T-cell (primary cell): Measurements from ENCODE around the gene CSGALNACT2. TPM values are rescaled to one million over a fixed set of nuclear protein-coding genes. Genes with fewer than 3 reads are reported as not detected.
A peak's percentile ranks its signal among the peaks of the same experiment; 100 is the strongest.
"Not testable (repeated sequence)": the region's sequence is repeated elsewhere in the genome, so short reads cannot be mapped to it uniquely, and the experiment has no call there.

Experiments used
- ATAC-seq, 4 experiments: fragments of 200-7000 bp in 3 of 4; fragments of 150-1000 bp in 1 of 4; cut with Tn5 transposase; replicated peaks in 1 of 4; 1 replicate in 3 of 4; 2 replicates in 1 of 4; pipeline ENCODE4 v1.10.0; 2021; ENCODE audit warnings: moderate library complexity in 3 of 4, mild to moderate bottlenecking in 2 of 4, moderate number of reproducible peaks in 1 of 4
- CTCF ChIA-PET, 2 donors: fragments of 300-600 bp; sonication (Branson Sonifier 250); formaldehyde crosslinking; loops; one replicate each; lab custom pipeline; 2022; ENCODE audit warnings: antibody characterized with exemption in 2 of 2; lab: Charles Lee
- POLR2A ChIA-PET, 2 donors: fragments of 300-600 bp; sonication (Branson Sonifier 250); formaldehyde crosslinking; loops; one replicate each; lab custom pipeline; 2022; ENCODE audit warnings: antibody characterized with exemption in 2 of 2; lab: Charles Lee
- DNase-seq, 35 experiments: peaks; one replicate each; pipeline versions ENCODE4 v3.0.0 to v3.0.0-alpha.2; 2013 to 2023
- H3K27ac ChIP-seq: one replicate; pipeline ENCODE4 v1.5.1; 2013; ENCODE audit warnings: low read length
- H3K27me3 ChIP-seq, 2 experiments: replicated peaks in 1 of 2; 1 replicate in 1 of 2; 2 replicates in 1 of 2; pipeline versions ENCODE4 v1.6.1 to v1.7.0; 2013; ENCODE audit warnings: low read length in 1 of 2, mixed read lengths in 1 of 2; ENCODE audit not compliant: control insufficient read depth in 2 of 2, insufficient read depth in 2 of 2; ENCODE audit errors: extremely low read depth in 1 of 2
- H3K36me3 ChIP-seq, 2 donors: 1 replicate in 1 of 2; 2 replicates in 1 of 2; pipeline versions ENCODE4 v1.6.1 to v1.7.0; 2013; ENCODE audit warnings: low read length in 1 of 2; ENCODE audit not compliant: control insufficient read depth in 2 of 2, insufficient read depth in 1 of 2; ENCODE audit errors: extremely low read depth in 1 of 2
- H3K4me1 ChIP-seq, 2 experiments: 1 replicate in 1 of 2; 2 replicates in 1 of 2; pipeline versions ENCODE4 v1.6.1 to v1.7.0; 2013; ENCODE audit warnings: low read length in 2 of 2, mixed read lengths in 1 of 2; ENCODE audit not compliant: insufficient read depth in 2 of 2, control insufficient read depth in 1 of 2; ENCODE audit errors: extremely low read depth in 1 of 2
- H3K4me3 ChIP-seq, 2 donors: 1 replicate in 1 of 2; 2 replicates in 1 of 2; pipeline versions ENCODE4 v1.5.1 to v1.7.0; 2013; ENCODE audit warnings: mild to moderate bottlenecking in 2 of 2, low read length in 1 of 2, moderate library complexity in 1 of 2; ENCODE audit not compliant: control insufficient read depth in 1 of 2; ENCODE audit errors: extremely low read depth in 1 of 2
- H3K9me3 ChIP-seq: 2 replicates; pipeline ENCODE4 v1.7.0; 2013
- H3K27ac Mint-ChIP-seq, 2 donors: one replicate each; pipeline ENCODE4 v1.8.0; 2020 to 2021; ENCODE audit warnings: mild to moderate bottlenecking in 2 of 2, mixed read lengths in 2 of 2
- H3K27me3 Mint-ChIP-seq, 2 donors: one replicate each; pipeline ENCODE4 v1.8.0; 2021 to 2022; ENCODE audit warnings: mixed read lengths in 2 of 2
- H3K36me3 Mint-ChIP-seq: one replicate; pipeline ENCODE4 v1.8.0; 2021; ENCODE audit warnings: mixed read lengths
- H3K4me1 Mint-ChIP-seq, 3 donors: one replicate each; pipeline ENCODE4 v1.8.0; 2020 to 2022; ENCODE audit warnings: mixed read lengths in 3 of 3, mild to moderate bottlenecking in 1 of 3
- H3K4me3 Mint-ChIP-seq, 3 donors: one replicate each; pipeline ENCODE4 v1.8.0; 2020 to 2022; ENCODE audit warnings: mild to moderate bottlenecking in 3 of 3, mixed read lengths in 3 of 3, moderate library complexity in 3 of 3
- H3K9me3 Mint-ChIP-seq, 3 donors: one replicate each; pipeline ENCODE4 v1.8.0; 2020 to 2022; ENCODE audit warnings: mixed read lengths in 3 of 3
- WGBS: methylation state at CpG from one replicate; pipeline ENCODE4 v1.1.5; 2013; ENCODE audit warnings: missing lambda C conversion rate; ENCODE audit not compliant: insufficient coverage; 5-methylcytosine and 5-hydroxymethylcytosine counted together
- total RNA-seq, 35 experiments: library from RNA in 6 of 35; stranded (reverse) in 6 of 35; fragments of 120-200 nt in 1 of 35; gene quantifications; one replicate each; pipeline versions ENCODE4 v1.2.1 to v1.2.4 and lab custom pipeline; 2013 to 2026

CSGALNACT2 gene
- total RNA-seq, 5 donors from 2014 or later (not counting 1 experiment from before 2014, with no cell fraction given): 36.5 to 46.1 (median 41.9) TPM

DNA sequence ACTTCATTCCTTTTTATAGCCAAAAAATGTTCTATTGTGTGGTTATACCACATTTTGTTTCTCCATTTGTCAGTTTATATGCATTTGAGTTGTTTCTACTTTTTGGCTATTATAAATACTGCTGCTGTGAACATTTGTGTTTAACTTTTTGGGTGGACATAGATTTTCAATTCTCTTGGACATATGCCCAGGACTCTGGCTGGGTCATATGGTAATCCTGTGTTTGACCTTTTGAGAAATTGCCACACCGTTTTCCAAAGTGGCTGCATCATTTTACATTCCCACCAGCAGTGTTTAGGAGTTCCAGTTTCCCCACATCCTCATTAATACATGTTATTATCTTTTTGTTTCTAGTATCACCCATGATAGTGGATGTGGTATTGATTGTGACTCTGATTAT, 39.4 kb downstream of the CSGALNACT2 start:
- H3K4me3 Mint-ChIP-seq: no peak overlapping the region
- DNase-seq (no peak), ATAC-seq (no peak)
- POLR2A ChIA-PET: no interaction called here
- no peak overlapping the region for H3K4me3 ChIP-seq
- peaks cover 0 to 4% (median 3%) of the 10 kb centered on the region in 3 donors for H3K9me3 Mint-ChIP-seq
- CTCF ChIA-PET: no interaction called here
- peaks cover 82% of the 10 kb centered on the region for H3K36me3 Mint-ChIP-seq
- H3K9me3 ChIP-seq: no peaks in the 10 kb centered on the region
- no peaks in the 10 kb centered on the region for H3K27me3 ChIP-seq
- no CpG with 5 or more reads among the region's 1 CpG for WGBS
- peaks cover 5 to 9% (median 8%) of the 10 kb centered on the region in 3 donors for H3K4me1 Mint-ChIP-seq
- H3K27me3 Mint-ChIP-seq: no peaks in the 10 kb centered on the region
- H3K36me3 ChIP-seq: peaks cover 41 to 77% of the 10 kb centered on the region in 2 donors
- H3K27ac ChIP-seq: no peak overlapping the region
- peaks cover 0 to 6% of the 10 kb centered on the region in 2 experiments for H3K4me1 ChIP-seq
- no peak overlapping the region for H3K27ac Mint-ChIP-seq

DNA sequence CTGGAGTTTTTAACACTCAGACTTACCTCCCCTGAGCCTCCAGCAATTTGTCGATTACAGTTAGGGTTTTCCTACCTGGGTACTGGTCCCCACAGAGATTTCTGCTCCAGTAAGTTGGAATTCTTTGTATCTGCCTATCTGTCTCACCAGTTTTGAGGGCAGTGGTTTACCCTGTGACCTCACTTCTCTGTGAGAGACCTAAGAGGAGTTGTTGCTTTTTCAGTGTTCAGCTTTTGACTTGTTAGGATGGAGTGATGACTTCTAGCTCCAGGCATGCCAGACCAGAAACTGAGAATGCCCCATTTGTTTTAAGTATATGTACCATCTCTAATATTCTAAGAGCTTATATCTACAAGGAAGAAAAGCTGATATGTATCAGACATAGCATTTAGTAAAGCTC, 42.9 kb downstream of the CSGALNACT2 start:
- H3K4me3 Mint-ChIP-seq: no peak overlapping the region
- H3K27ac ChIP-seq: no peak overlapping the region
- no peak overlapping the region for H3K4me3 ChIP-seq
- ChIA-PET POLR2A (no interaction called here), CTCF (interaction anchor here (0.6 to 1.1 kb wide), 4 partner anchors 21 to 504 kb away, joined by 3 to 5 read pairs (median 4); no protein-coding TSS in a partner anchor)
- no peaks in the 10 kb centered on the region for H3K27me3 Mint-ChIP-seq
- peaks cover 78% of the 10 kb centered on the region for H3K36me3 Mint-ChIP-seq
- H3K27ac Mint-ChIP-seq: peak overlapping the region in 1 of 2 donors; percentile 22
- H3K9me3 ChIP-seq: no peaks in the 10 kb centered on the region
- peaks cover 0 to 4% (median 3%) of the 10 kb centered on the region in 3 donors for H3K9me3 Mint-ChIP-seq
- no peaks in the 10 kb centered on the region for H3K4me1 Mint-ChIP-seq
- DNase-seq: no peak
- peaks cover 34 to 70% of the 10 kb centered on the region in 2 donors for H3K36me3 ChIP-seq
- no peak for ATAC-seq
- WGBS: 100% methylated on average over 1 of the region's 1 CpG
- H3K27me3 ChIP-seq: no peaks in the 10 kb centered on the region
- H3K4me1 ChIP-seq: no peaks in the 10 kb centered on the region

DNA sequence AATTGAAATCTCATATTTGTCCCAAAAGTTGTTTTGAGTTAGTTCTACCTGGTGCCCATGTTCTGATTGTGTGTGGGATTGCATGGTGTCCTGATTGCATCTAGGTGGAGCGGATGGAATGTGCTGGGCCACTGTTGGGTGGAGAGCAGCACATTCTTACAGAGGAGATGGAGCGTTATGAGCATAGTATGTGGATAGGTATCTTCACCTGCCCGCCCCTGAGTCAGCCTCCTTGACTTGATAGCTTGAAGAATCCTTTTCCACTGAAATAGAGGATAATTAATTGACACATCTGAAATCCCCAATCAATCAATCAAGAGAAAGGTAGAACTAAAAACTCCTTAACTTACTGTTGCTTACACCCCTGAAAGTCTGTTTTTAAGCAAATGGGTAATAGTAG, 45.5 kb downstream of the CSGALNACT2 start:
- H3K36me3 Mint-ChIP-seq: peaks cover 81% of the 10 kb centered on the region
- H3K4me3 Mint-ChIP-seq, H3K9me3 ChIP-seq, H3K4me3 ChIP-seq, H3K4me1 Mint-ChIP-seq, H3K27me3 Mint-ChIP-seq, H3K27ac Mint-ChIP-seq, H3K4me1 ChIP-seq, POLR2A ChIA-PET, ATAC-seq, H3K27me3 ChIP-seq, H3K27ac ChIP-seq, H3K9me3 Mint-ChIP-seq, DNase-seq: not testable (repeated sequence)
- WGBS: no CpG with 5 or more reads among the region's 3 CpGs
- peaks cover 22 to 54% of the 10 kb centered on the region in 2 donors for H3K36me3 ChIP-seq
- CTCF ChIA-PET: interaction anchor here in 1 of 2 donors (0.7 kb wide), 1 partner anchor 19 kb away, joined by 3 read pairs; no protein-coding TSS in a partner anchor

DNA sequence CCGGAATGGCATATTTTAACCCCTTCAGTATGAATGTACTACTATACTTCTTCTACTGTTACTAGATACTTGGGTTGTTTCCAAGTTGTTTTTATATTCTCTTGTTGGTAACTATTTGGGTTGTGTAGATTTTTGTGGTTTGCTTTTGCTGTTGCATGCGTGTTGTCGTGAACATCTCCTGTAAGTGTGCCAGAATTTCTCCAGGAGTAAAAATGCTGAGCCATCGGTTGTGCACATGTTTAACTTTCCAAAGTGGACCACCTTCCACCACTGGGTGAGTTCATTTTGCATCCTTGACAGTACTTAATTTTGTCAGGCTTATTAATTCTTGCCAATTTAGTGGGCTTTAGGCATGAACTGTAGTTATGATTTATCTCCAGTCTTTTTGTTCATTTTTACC, 47.9 kb downstream of the CSGALNACT2 start:
- no peak for ATAC-seq
- Mint-ChIP-seq H3K9me3 (peaks cover 0 to 4% (median 0%) of the 10 kb centered on the region in 3 donors), H3K4me3 (no peak overlapping the region), H3K27ac (no peak overlapping the region), H3K36me3 (peaks cover 66% of the 10 kb centered on the region), H3K4me1 (no peaks in the 10 kb centered on the region), H3K27me3 (no peaks in the 10 kb centered on the region)
- ChIA-PET POLR2A (no interaction called here), CTCF (no interaction called here)
- Histone ChIP-seq H3K27ac (no peak overlapping the region), H3K4me3 (no peak overlapping the region), H3K9me3 (no peaks in the 10 kb centered on the region), H3K27me3 (no peaks in the 10 kb centered on the region), H3K4me1 (no peaks in the 10 kb centered on the region), H3K36me3 (peaks cover 4 to 32% of the 10 kb centered on the region in 2 donors)
- no peak for DNase-seq
- 100% methylated on average over 3 of the region's 4 CpGs for WGBS

DNA sequence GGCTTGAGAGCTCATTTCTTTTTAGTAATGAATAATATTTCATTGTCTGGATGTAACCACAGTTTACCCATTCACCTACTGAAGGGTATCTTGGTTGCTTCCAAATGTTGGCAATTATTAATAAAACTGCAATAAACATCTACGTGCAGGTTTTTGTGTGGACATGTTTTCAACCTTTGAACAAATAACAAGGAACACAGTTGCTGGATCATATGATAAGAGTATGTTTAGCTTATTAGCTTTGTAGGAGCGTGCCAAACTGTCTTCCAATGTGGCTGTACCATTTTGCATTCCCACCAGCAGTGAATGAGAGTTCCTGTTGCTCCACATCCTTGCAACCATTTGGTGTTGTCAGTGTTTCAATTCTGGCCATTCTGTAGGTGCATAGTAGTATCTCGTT, 49.0 kb downstream of the CSGALNACT2 start:
- H3K36me3 ChIP-seq: peaks cover 0 to 26% of the 10 kb centered on the region in 2 donors
- H3K4me3 ChIP-seq: no peak overlapping the region
- Mint-ChIP-seq H3K27ac (no peak overlapping the region), H3K9me3 (peaks cover 0 to 4% (median 0%) of the 10 kb centered on the region in 3 donors), H3K36me3 (peaks cover 62% of the 10 kb centered on the region), H3K4me3 (no peak overlapping the region), H3K27me3 (no peaks in the 10 kb centered on the region), H3K4me1 (no peaks in the 10 kb centered on the region)
- POLR2A ChIA-PET: no interaction called here
- no peak overlapping the region for H3K27ac ChIP-seq
- H3K27me3 ChIP-seq: no peaks in the 10 kb centered on the region
- WGBS: 100% methylated on average over 1 of the region's 3 CpGs
- ATAC-seq (no peak), DNase-seq (no peak)
- H3K9me3 ChIP-seq: no peaks in the 10 kb centered on the region
- H3K4me1 ChIP-seq: no peaks in the 10 kb centered on the region
- CTCF ChIA-PET: no interaction called here

DNA sequence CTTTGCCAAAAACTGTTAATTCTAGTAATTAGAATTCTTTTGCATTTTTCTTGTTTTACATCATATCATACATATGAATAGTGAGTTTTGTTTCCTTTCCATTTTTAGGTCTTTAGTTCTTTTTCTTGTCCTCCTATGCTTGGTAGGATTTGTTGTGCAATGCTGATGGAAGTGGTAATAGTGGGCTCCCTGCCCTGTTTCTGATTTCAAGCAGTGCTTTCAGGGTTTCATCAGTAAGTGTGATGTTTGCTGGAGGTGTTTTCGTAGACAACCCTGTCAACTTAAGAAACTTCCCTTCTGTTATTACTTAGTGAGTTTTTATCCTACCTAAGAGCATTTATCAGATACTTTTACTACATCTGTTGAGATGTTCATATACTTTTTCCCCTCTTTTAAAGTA, 50.5 kb downstream of the CSGALNACT2 start:
- no CpG with 5 or more reads among the region's 1 CpG for WGBS

More for the DNA sequence above, 50.5 kb downstream of the CSGALNACT2 start:
- DNase-seq: no peak
- Mint-ChIP-seq H3K4me1 (no peaks in the 10 kb centered on the region), H3K27me3 (no peaks in the 10 kb centered on the region), H3K4me3 (no peak overlapping the region), H3K9me3 (peaks cover 0 to 4% (median 0%) of the 10 kb centered on the region in 3 donors), H3K36me3 (peaks cover 48% of the 10 kb centered on the region), H3K27ac (no peak overlapping the region)
- no peak for ATAC-seq
- H3K36me3 ChIP-seq: peaks cover 0 to 12% of the 10 kb centered on the region in 2 donors
- no peak overlapping the region for H3K4me3 ChIP-seq
- H3K9me3 ChIP-seq: no peaks in the 10 kb centered on the region
- ChIA-PET CTCF (interaction anchor here in 1 of 2 donors (1.4 kb wide), 1 partner anchor 13 kb away, joined by 3 read pairs; no protein-coding TSS in a partner anchor), POLR2A (no interaction called here)
- no peaks in the 10 kb centered on the region for H3K4me1 ChIP-seq
- H3K27ac ChIP-seq: no peak overlapping the region
- H3K27me3 ChIP-seq: no peaks in the 10 kb centered on the region
